Caco-2 (cell line): Measurements from ENCODE around the gene ABLIM2. TPM values are rescaled to one million over a fixed set of nuclear protein-coding genes. Genes with fewer than 3 reads are reported as not detected.

Experiments
- BruUV-seq: library from RNA; stranded (reverse); fragments of 400-500 nt; replicated peaks from 2 replicates; lab custom pipeline; 2021; lab: Mats Ljungman, UMichigan
- CTCF ChIA-PET: fragments of 300-600 bp; sonication (Branson Sonifier 250); formaldehyde crosslinking; loops from one replicate; lab custom pipeline; 2022; ENCODE audit warnings: antibody characterized with exemption; lab: Charles Lee
- POLR2A ChIA-PET: fragments of 300-600 bp; sonication (Branson Sonifier 250); formaldehyde crosslinking; loops from one replicate; lab custom pipeline; 2022; ENCODE audit warnings: antibody characterized with exemption; lab: Charles Lee
- DNase-seq, 2 experiments: peaks; one replicate each; pipeline versions ENCODE4 v3.0.0 to v3.0.0-alpha.2; 2020 to 2022
- H3K27me3 ChIP-seq: replicated peaks from 2 replicates; pipeline ENCODE4 v1.6.0; 2011; ENCODE audit warnings: low read length; ENCODE audit not compliant: control insufficient read depth, insufficient read depth
- H3K36me3 ChIP-seq: 2 replicates; pipeline ENCODE4 v1.5.1; 2011; ENCODE audit warnings: low read length; ENCODE audit not compliant: control insufficient read depth, insufficient read depth
- H3K4me1 ChIP-seq: fragments of 250-450 bp; sonication (Bioruptor Pico); 2 replicates; pipeline ENCODE4 v1.5.1; 2020; ENCODE audit warnings: mild to moderate bottlenecking
- H3K4me3 ChIP-seq: 2 replicates; pipeline ENCODE4 v1.5.1; 2011; ENCODE audit warnings: low read depth, mild to moderate bottlenecking, control low read depth, low read length
- H3K9me3 ChIP-seq: fragments of 250-450 bp; sonication (Bioruptor Pico); 2 replicates; pipeline ENCODE4 v1.5.1; 2020; ENCODE audit warnings: mild to moderate bottlenecking, moderate library complexity
- H3K27ac Mint-ChIP-seq: one replicate; pipeline ENCODE4 v1.8.0; 2022; ENCODE audit warnings: mixed read lengths; ENCODE audit not compliant: unreplicated experiment
- H3K27me3 Mint-ChIP-seq: one replicate; pipeline ENCODE4 v1.8.0; 2022; ENCODE audit warnings: mixed read lengths; ENCODE audit not compliant: insufficient read depth, unreplicated experiment
- H3K36me3 Mint-ChIP-seq: one replicate; pipeline ENCODE4 v1.8.0; 2022; ENCODE audit warnings: mild to moderate bottlenecking, mixed read lengths; ENCODE audit not compliant: insufficient read depth, unreplicated experiment
- H3K4me1 Mint-ChIP-seq: one replicate; pipeline ENCODE4 v1.8.0; 2022; ENCODE audit warnings: low read depth, mixed read lengths; ENCODE audit not compliant: unreplicated experiment
- H3K4me3 Mint-ChIP-seq: one replicate; pipeline ENCODE4 v1.8.0; 2022; ENCODE audit warnings: mild to moderate bottlenecking, moderate library complexity, mixed read lengths; ENCODE audit not compliant: unreplicated experiment
- H3K9me3 Mint-ChIP-seq: one replicate; pipeline ENCODE4 v1.8.0; 2022; ENCODE audit warnings: mixed read lengths; ENCODE audit not compliant: unreplicated experiment
- CTCF ChIP-seq, 2 experiments: fragments of 200-600 bp in 1 of 2; IDR thresholded peaks; 1 replicate in 1 of 2; 2 replicates in 1 of 2; pipeline versions ENCODE4 v1.5.1 to v1.8.0; 2011 to 2022; ENCODE audit warnings: antibody characterized with exemption in 1 of 2, control low read depth in 1 of 2, inconsistent platforms in 1 of 2, low read depth in 1 of 2, low read length in 1 of 2, mild to moderate bottlenecking in 1 of 2, moderate library complexity in 1 of 2; ENCODE audit not compliant: insufficient read depth in 1 of 2, severe bottlenecking in 1 of 2, unreplicated experiment in 1 of 2
- intact Hi-C: fragments of 100-400 bp; cut with micrococcal nuclease; formaldehyde crosslinking; loops from one replicate; pipeline ENCODE4 v1.10.0; 2022; ENCODE audit not compliant: unreplicated experiment
- total RNA-seq: library from RNA; stranded (reverse); gene quantifications from 2 replicates; pipeline ENCODE4 v1.2.3, GENCODE V29; 2022

Gene ABLIM2
- total RNA-seq, 1 experiment from 2014 or later: 0.23 TPM

- intact Hi-C loops: no loop called here
- Mint-ChIP-seq H3K4me3 (no peak overlapping the region), H3K9me3 (no peaks in the 10 kb centered on the region), H3K36me3 (no peaks in the 10 kb centered on the region), H3K4me1 (no peaks in the 10 kb centered on the region), H3K27me3 (peaks cover 6% of the 10 kb centered on the region), H3K27ac (no peak overlapping the region)
- no peak for TF ChIP-seq CTCF (IDR thresholded peaks at IDR 0.05; ENCODE audit: insufficient read depth in 1 of 2, low read depth in 1 of 2, low read length in 1 of 2, severe bottlenecking in 1 of 2, unreplicated experiment in 1 of 2)
- Histone ChIP-seq H3K4me1 (no peaks in the 10 kb centered on the region), H3K36me3 (no peaks in the 10 kb centered on the region), H3K4me3 (no peak overlapping the region), H3K9me3 (no peaks in the 10 kb centered on the region), H3K27me3 (no peaks in the 10 kb centered on the region; the same call in none of the 2 replicates)
- no peak for DNase-seq
- POLR2A ChIA-PET: no interaction called here
- BruUV-seq: no TSS peak
- CTCF ChIA-PET: no interaction called here
These were observed 77.9 kb downstream of the ABLIM2 start for GRCh38 chr4:8080754-8081065.

GRCh38 chr4:8079916-8080753 lies 78.5 kb downstream of the ABLIM2 start:
- ChIA-PET CTCF (no interaction called here), POLR2A (no interaction called here)
- Mint-ChIP-seq H3K4me1 (no peaks in the 10 kb centered on the region), H3K36me3 (no peaks in the 10 kb centered on the region), H3K9me3 (no peaks in the 10 kb centered on the region), H3K27me3 (peaks cover 7% of the 10 kb centered on the region), H3K27ac (no peak overlapping the region), H3K4me3 (no peak overlapping the region)
- Histone ChIP-seq H3K27me3 (no peaks in the 10 kb centered on the region; the same call in none of the 2 replicates), H3K4me1 (no peaks in the 10 kb centered on the region), H3K36me3 (no peaks in the 10 kb centered on the region), H3K4me3 (no peak overlapping the region), H3K9me3 (no peaks in the 10 kb centered on the region)
- BruUV-seq: no TSS peak
- TF ChIP-seq CTCF (IDR thresholded peaks at IDR 0.05; ENCODE audit: insufficient read depth in 1 of 2, low read depth in 1 of 2, low read length in 1 of 2, severe bottlenecking in 1 of 2, unreplicated experiment in 1 of 2): no peak
- DNase-seq: no peak
- intact Hi-C loops: no loop called here

- TF ChIP-seq CTCF (IDR thresholded peaks at IDR 0.05; ENCODE audit: insufficient read depth in 1 of 2, low read depth in 1 of 2, low read length in 1 of 2, severe bottlenecking in 1 of 2, unreplicated experiment in 1 of 2): no peak
- Histone ChIP-seq H3K4me3 (no peak overlapping the region), H3K4me1 (no peaks in the 10 kb centered on the region), H3K36me3 (no peaks in the 10 kb centered on the region), H3K27me3 (no peaks in the 10 kb centered on the region; the same call in none of the 2 replicates), H3K9me3 (no peaks in the 10 kb centered on the region)
- Mint-ChIP-seq H3K27ac (no peak overlapping the region), H3K4me3 (no peak overlapping the region), H3K4me1 (no peaks in the 10 kb centered on the region), H3K27me3 (peaks cover 7% of the 10 kb centered on the region), H3K9me3 (no peaks in the 10 kb centered on the region), H3K36me3 (no peaks in the 10 kb centered on the region)
- CTCF ChIA-PET: no interaction called here
- intact Hi-C loops: no loop called here
- BruUV-seq: no TSS peak
- POLR2A ChIA-PET: no interaction called here
- peak in 1 of 2 experiments; percentile 25 for DNase-seq
These were observed 79.4 kb downstream of the ABLIM2 start for GRCh38 chr4:8079031-8079885.
